Colon (tissue), 2 donors: ENCODE data around the gene PRM2.

Source experiments
- FAIRE-seq: peaks from 2 replicates; lab custom pipeline; 2012; peaks lifted over from hg19 to GRCh38; lab: Jason Lieb, UNC
- donor health status: control.
- donor health status: control.

The PRM2 gene

DNA sequence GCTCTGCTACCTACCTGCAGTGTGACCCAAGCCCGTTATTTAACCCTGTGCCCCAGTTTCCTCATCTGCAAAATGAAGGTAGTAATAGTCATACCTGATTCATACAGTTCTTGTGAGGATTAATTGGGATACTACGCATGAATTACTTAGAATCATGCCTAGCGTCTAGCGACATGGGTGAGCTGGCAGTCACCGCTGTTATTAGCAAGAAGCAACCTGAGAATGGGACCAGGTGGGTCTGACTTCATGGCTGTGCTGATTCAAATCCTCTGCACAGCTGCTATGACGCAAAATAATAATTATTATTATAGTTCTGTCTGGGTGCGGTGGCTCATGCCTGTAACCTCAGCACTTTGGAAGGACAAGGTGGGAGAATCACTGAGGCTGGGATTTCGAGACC is 28.1 kb downstream of the PRM2 start:
- FAIRE-seq, result no peak

GRCh38 chr16:11245988-11246387 is 30.3 kb downstream of the PRM2 start:
- no peak for FAIRE-seq

DNA sequence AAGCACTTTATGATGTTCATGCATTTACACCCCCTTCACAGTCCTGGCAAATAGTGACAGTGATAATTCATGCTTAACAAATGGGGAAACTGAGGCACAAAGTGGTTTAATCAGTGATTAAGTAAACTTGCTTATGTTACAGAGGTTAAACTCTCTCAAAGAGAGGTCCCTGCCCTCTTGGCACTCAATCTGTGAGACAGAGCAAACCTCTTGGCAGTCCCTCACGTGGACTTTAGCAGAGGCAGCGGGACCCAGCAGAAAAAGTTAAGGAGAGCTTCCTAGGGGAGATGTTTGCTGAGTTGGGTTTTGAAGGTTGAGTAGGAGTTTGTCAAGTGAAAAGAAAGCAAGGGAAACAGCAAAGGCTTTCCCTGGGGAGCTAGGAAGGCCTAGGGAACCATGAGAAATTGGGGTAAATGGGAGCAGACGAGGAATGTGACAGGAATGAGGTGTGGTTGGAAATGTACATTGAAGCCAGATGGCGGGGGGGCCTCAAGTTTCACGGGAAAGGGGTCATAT is 31.0 kb downstream of the PRM2 start:
- FAIRE-seq, result no peak

DNA sequence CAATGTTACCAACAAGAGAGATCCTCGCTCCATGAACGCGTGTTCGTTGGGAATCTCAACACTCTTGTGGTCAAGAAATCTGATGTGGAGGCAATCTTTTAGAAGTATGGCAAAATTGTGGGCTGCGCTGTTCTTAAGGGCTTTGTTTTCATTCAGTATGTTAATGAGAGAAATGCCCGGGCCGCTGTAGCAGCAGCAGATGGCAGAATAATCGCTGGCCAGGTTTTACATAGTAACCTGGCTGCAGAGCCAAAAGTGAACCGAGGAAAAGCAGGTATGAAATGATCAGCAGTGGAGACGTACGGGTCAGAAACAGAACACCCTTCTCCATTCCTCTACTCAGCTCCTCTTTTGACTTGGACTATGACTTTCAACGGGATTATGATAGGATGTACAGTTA is 33.6 kb downstream of the PRM2 start:
- FAIRE-seq, result no peak

GRCh38 chr16:11241480-11242204 is 34.6 kb downstream of the PRM2 start:
- no peak for FAIRE-seq

DNA sequence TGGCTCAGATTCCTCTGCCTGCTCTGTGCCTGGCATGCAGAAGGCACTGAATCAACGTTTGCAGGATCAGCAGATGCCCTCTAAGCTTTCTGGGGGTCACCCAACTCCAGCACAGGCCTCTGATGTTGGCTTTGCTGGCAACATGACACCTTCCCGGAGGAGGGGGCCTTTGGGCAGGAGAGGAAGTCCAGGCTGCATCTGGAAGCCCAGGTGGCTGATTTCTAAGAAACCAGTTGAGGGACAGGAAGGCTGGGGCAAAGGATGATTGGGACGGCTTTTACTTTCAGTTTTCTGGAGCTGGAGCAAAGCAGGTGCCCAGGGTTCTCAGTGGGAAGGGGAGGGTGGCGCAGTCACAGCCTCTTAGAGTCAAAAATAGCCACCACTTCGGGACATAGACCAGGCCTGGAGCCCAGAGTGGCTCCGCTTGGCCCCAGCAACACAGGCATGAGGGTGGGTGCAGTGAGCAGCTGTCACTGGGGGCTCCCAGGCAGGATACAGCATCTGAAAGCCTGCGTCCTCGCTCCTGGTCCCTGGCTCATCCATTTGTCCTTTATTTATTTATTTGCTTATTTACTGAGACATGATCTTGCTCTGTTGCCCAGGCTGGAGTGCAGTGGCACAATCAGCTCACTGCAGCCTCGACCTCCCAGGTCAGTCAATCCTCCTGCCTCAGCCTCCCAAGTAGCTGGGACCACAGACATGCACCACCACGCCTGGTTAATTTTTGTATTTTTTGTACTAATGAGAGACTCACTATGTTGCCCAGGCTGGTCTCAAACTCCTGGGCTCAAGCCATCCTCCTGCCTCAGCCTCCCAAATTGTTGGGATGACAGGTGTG is 35.4 kb downstream of the PRM2 start:
- no peak for FAIRE-seq

DNA sequence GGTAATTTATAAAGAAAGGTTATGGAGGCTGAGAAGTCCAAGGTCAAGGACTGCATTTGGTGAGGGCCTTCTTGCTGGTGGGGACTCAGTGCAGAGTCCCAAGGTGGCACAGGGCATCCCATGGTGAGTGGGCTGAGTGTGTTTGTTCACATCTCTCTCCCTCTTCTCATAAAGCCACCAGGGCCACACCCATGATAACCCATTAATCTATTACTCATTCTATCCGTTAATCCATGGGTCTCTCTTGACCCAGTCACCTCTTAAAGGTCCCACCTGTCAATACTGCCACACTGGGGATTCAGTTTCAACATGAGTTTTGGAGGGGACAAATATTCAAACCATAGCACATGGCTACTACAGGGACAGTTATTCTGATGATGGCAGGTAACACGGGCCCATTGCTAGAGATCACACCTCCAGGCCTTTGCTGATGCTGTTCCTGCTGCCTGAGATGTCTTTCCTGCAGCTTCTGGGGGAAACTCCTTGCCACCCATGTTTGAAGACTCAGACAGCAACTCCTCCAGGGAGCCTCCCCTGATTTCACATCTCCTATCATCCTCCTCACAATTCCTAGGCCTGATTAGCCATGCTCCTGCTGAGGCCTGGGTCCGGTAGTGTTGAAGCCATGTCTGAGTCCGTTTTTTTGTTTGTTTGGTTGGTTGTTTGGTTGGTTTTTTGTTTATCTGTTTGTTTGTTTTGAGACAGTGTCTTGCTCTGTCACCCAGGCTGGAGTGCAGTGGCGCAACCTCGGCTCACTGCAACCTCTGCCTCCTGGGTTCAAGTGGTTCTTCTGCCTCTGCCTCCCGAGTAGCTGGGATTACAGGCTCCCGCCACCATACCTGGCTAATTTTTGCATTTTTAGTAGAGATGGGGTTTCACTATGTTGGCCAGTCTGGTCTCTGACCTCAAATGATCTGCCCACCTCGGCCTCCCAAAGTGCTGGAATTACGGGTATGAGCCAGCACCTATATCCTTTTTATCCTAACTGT is 36.3 kb downstream of the PRM2 start:
- no peak for FAIRE-seq

DNA sequence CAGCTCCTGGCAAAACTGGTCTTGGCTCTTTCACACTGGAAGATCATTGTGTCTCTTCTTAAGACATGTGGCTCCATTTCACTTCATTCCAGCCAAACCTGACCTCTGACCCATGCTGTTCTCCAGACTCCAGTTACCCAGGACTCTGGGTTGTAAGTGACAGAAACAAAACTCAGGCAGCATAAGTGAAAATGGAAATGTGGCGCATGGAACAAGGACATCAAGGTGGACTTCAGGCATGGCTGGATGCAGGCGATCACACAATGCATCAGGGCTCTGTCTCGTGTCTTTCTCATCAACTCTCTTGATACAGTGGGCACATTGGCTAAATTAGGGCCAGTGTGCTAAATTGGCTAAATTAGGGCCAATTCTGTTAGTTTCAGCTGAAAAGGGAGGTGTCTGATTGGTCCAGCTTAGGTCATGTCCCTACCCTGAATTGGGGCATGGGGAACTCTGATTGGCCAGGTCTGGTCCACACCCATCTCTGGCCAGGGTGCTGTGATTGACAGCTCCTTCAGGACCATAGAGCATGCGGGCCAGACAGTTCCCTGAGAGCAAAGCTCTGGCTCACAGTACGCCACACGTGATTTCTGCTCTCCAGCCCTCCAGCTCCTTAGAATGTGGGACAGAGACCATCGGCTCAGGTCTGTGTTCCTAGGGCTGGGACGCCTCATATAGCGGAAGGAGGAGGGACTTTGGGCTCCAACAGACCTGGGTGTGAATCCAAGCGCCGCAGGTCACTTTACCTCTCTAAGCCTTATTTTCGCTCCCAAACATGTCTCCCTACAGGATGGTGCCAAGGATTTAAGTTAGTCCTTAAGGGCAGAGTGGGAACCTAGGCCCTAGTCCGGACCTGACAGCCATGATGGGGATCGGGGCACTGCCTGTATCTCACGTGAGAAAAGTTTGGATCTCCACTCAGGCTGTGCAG is 37.7 kb downstream of the PRM2 start:
- FAIRE-seq, result no peak

- FAIRE-seq, result no peak
These were observed 39.6 kb downstream of the PRM2 start for GRCh38 chr16:11236461-11237254.

- FAIRE-seq, result no peak
These were observed 40.6 kb downstream of the PRM2 start for GRCh38 chr16:11235703-11235991.

GRCh38 chr16:11234884-11235702 is 41.2 kb downstream of the PRM2 start:
- no peak for FAIRE-seq

- FAIRE-seq, result no peak
These were observed 42.4 kb downstream of the PRM2 start for GRCh38 chr16:11233727-11234376.

GRCh38 chr16:11232852-11233726 is 43.2 kb downstream of the PRM2 start:
- FAIRE-seq, result no peak

DNA sequence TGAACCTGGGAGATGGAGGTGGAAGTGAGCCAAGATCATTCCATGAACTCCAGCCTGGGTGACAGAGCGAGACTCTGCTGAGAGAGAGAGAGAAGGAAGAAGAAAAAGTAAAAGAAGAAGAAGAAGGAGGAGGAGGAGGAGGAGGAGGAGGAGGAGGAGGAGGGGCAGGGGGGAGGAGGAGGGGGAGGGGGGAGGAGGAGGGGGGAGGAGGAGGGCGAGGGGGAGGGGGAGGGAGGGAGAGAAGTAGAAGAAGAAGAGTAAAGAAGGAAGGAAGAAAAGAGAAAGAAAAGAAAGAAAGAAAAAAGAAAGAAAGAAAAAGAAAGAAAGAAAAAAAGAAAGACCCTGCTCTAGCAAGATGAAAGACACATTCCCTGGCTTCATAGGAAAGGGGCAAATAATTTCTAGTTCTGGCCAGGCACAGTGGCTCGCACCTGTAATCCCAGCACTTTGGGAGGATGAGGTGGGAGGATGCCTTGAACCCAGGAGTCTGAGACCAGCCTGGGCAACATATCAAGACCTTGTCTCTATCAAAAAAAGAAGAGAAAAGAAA is 43.9 kb downstream of the PRM2 start:
- FAIRE-seq, result no peak

DNA sequence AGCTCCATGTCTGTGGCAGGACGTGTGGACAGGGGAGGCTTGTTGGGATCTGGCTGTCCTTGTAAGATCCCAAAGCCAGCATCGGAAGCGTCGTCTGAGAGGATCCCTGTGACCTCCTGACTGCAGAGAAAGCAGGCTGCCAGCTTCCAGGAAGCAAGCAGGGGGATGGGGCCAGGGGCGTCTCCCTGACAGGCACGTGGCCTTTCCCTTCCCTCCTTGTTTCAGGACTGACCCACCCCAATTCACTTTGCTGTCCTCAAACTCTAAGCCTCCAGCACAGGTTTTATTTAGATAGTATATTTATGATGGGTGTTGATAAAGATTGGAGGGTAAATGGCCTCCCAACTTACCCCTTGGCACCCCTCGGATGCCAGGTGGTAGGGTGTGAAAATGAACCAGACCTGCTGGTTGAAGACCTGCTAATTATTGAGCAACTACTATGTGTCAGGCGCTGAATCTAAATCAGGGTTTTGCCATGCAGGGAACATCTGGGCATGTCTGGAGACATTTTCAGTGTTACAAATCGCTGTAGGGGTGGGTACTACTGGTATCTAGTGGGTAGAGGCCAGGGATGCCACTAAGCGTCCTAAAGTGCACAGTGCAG is 44.8 kb downstream of the PRM2 start:
- no peak for FAIRE-seq

- FAIRE-seq, result no peak
These were observed 46.4 kb downstream of the PRM2 start for GRCh38 chr16:11229906-11230305.

DNA sequence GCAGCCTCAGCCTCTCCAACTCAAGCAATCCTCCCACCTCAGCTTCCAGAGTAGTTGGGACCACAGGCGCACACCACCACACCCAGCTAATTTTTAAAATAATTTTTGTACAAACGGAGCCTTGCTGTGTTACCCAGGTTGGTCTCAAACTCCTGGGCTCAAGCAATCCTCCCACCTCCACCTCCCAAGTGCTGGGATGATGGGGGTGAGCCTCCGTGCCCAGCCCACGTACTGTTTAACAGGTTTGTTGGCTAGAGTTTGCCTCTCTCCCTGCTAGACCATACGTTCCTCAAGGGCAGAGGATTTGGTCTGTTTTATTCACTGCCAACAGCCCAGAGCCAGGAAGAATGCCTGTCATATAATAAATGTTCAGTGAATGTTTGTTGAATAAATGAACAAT is 46.8 kb downstream of the PRM2 start:
- no peak for FAIRE-seq
